Left lobe of liver (tissue), 2 donors: ENCODE results near the gene CENPQ. TPM values are rescaled to one million over a fixed set of nuclear protein-coding genes. Genes with fewer than 3 reads are reported as not detected.

ENCODE experiments used
- ATAC-seq: fragments of 200-7000 bp; cut with Tn5 transposase; one replicate; pipeline ENCODE4 v1.9.1; 2020; ENCODE audit warnings: mild to moderate bottlenecking, moderate library complexity
- DNase-seq: peaks from one replicate; pipeline ENCODE4 v3.0.0-alpha.2; 2020; ENCODE audit warnings: low spot score
- total RNA-seq: library from RNA; stranded (reverse); gene quantifications from one replicate; pipeline ENCODE4 v1.2.1, GENCODE V29; 2021
- donor health status: DM: no; HTN: no; CAD: no; lungs with moderate emphysema.
- donor health status: DM: no; HTN: yes; CAD: no.

Gene CENPQ
- total RNA-seq, 1 donor from 2014 or later: 0.98 TPM

GRCh38 chr6:49535795-49536194 is 72.6 kb downstream of the CENPQ start:
- no peak for ATAC-seq

GRCh38 chr6:49539102-49539501 is 75.9 kb downstream of the CENPQ start:
- no peak for DNase-seq
- ATAC-seq: no peak

More at GRCh38 chr6:49535795-49536194, 72.6 kb downstream of the CENPQ start:
- no peak for DNase-seq

GRCh38 chr6:49540614-49541013 is 77.4 kb downstream of the CENPQ start:
- no peak for ATAC-seq
- no peak for DNase-seq

DNA sequence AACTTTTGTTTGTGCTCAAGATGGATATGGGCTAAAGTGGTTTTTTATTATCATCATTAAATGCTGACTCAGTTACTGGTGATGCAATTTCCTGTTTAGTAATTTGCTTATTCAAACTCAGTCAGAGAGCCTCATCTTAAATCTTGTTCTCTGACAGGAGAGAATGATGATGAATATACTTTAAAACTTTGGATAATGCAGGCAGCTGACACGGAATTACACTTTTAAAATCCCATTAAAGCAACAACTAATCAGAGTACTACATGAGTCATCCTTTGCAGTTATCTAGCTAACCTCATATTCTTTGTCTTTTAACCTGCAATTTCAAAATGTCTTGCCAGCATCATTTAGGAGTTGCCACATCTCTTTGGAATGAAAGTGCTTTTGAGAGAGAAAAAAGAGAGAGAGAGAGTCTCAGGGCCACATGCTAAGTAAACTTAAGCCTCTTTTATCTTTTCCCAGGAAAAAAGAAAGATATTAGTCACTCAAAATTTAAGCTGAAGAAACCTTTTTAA is 78.1 kb downstream of the CENPQ start:
- ATAC-seq (no peak), DNase-seq (no peak)

- ATAC-seq (no peak), DNase-seq (no peak)
Observed at GRCh38 chr6:49541936-49542335, 78.8 kb downstream of the CENPQ start.

Other genes with a start within 250 kb of the CENPQ start
- 64.0 TPM for gene MMUT, start 117 bp upstream of the CENPQ start, total RNA-seq
- not detected for gene GLYATL3, start 36.6 kb downstream of the CENPQ start, total RNA-seq
- gene C6orf141, start 87.3 kb downstream of the CENPQ start, total RNA-seq: 0.48 TPM
- gene RHAG, start 173.5 kb downstream of the CENPQ start, total RNA-seq: 0.38 TPM